PC-3 (cell line): ENCODE results near the gene TRIM44. TPM values are rescaled to one million over a fixed set of nuclear protein-coding genes. Genes with fewer than 3 reads are reported as not detected.

Source experiments
- ATAC-seq: fragments of 200-7000 bp; cut with Tn5 transposase; 2 replicates; pipeline ENCODE4 v1.9.1; 2020; ENCODE audit warnings: mild to moderate bottlenecking, moderate library complexity
- BruUV-seq: library from RNA; stranded (reverse); fragments of 400-500 nt; replicated peaks from 2 replicates; lab custom pipeline; 2021; lab: Mats Ljungman, UMichigan
- CTCF ChIA-PET: fragments of 300-600 bp; sonication (Branson Sonifier 250); formaldehyde crosslinking; loops from one replicate; lab custom pipeline; 2022; ENCODE audit warnings: antibody characterized with exemption; lab: Charles Lee
- POLR2A ChIA-PET: fragments of 300-600 bp; sonication (Branson Sonifier 250); formaldehyde crosslinking; loops from one replicate; lab custom pipeline; 2022; ENCODE audit warnings: antibody characterized with exemption; ENCODE audit not compliant: unreplicated experiment; lab: Charles Lee
- DNase-seq: peaks from one replicate; pipeline ENCODE4 v3.0.0-alpha.2; 2015
- H2AFZ ChIP-seq: fragments of 300-600 bp; sonication (generic); 2 replicates; pipeline ENCODE4 v1.6.0; 2016; ENCODE audit warnings: antibody characterized with exemption, low read length
- H3F3A ChIP-seq: fragments of 300-600 bp; sonication (generic); one replicate; pipeline ENCODE4 v1.6.0; 2017; ENCODE audit warnings: antibody characterized with exemption, low read length, control low read depth, mild to moderate bottlenecking; ENCODE audit not compliant: unreplicated experiment
- H3K27ac ChIP-seq: fragments of 300-600 bp; sonication (generic); 2 replicates; pipeline ENCODE4 v1.5.1; 2016; ENCODE audit warnings: mild to moderate bottlenecking, low read length
- H3K27me3 ChIP-seq: fragments of 300-600 bp; sonication (generic); 2 replicates; pipeline ENCODE4 v1.6.1; 2016; ENCODE audit warnings: low read length, mixed read lengths
- H3K36me3 ChIP-seq: fragments of 300-600 bp; sonication (generic); 2 replicates; pipeline ENCODE4 v1.6.1; 2016; ENCODE audit warnings: low read depth, mixed run types, low read length, mixed read lengths
- H3K4me1 ChIP-seq: fragments of 300-600 bp; sonication (generic); 2 replicates; pipeline ENCODE4 v1.5.1; 2016; ENCODE audit warnings: low read length; ENCODE audit not compliant: insufficient read depth
- H3K4me2 ChIP-seq: fragments of 300-600 bp; sonication (generic); 2 replicates; pipeline ENCODE4 v1.6.0; 2016; ENCODE audit warnings: low read length
- H3K4me3 ChIP-seq: fragments of 300-600 bp; sonication (generic); 2 replicates; pipeline ENCODE4 v1.5.1; 2016; ENCODE audit warnings: mild to moderate bottlenecking, low read length, mixed read lengths
- H3K79me2 ChIP-seq: fragments of 300-600 bp; sonication (generic); 2 replicates; pipeline ENCODE4 v1.6.1; 2017; ENCODE audit warnings: low read length, mixed read lengths
- H3K9ac ChIP-seq: fragments of 300-600 bp; sonication (generic); 2 replicates; pipeline ENCODE4 v1.6.0; 2016; ENCODE audit warnings: mild to moderate bottlenecking, low read length
- H3K9me2 ChIP-seq: fragments of 300-600 bp; sonication (generic); replicated peaks from 2 replicates; pipeline ENCODE4 v1.6.1; 2016; ENCODE audit warnings: mixed run types, low read length, mixed read lengths
- H3K9me3 ChIP-seq: fragments of 300-600 bp; sonication (generic); 2 replicates; pipeline ENCODE4 v1.6.1; 2016; ENCODE audit warnings: low read length, mixed read lengths
- H4K20me1 ChIP-seq: fragments of 300-600 bp; sonication (generic); 2 replicates; pipeline ENCODE4 v1.6.1; 2016; ENCODE audit warnings: low read length, mixed read lengths
- CTCF ChIP-seq: fragments of 300-600 bp; sonication (generic); conservative IDR thresholded peaks from 2 replicates; pipeline ENCODE4 v1.5.1; 2017; ENCODE audit warnings: antibody characterized with exemption, low read depth, mild to moderate bottlenecking, low read length
- EZH2 ChIP-seq: fragments of 300-600 bp; sonication (generic); IDR thresholded peaks from one replicate; pipeline ENCODE4 v1.6.1; 2017; ENCODE audit warnings: antibody characterized with exemption, mild to moderate bottlenecking, low read length; ENCODE audit not compliant: unreplicated experiment
- EZH2phosphoT487 ChIP-seq: fragments of 300-600 bp; sonication (generic); IDR thresholded peaks from 2 replicates; pipeline ENCODE4 v1.6.1; 2018; ENCODE audit warnings: mild to moderate bottlenecking, antibody characterized with exemption, low read length, borderline replicate concordance
- intact Hi-C: fragments of 100-400 bp; cut with micrococcal nuclease; formaldehyde crosslinking; loops from 2 replicates; pipeline ENCODE4 v1.9.0; 2023
- total RNA-seq: library from RNA; depleted of rRNA; stranded (reverse); fragments of >200 nt; gene quantifications from 2 replicates; pipeline ENCODE4 v1.2.3, GENCODE V29; 2014

The TRIM44 gene
- total RNA-seq, 1 experiment from 2014 or later: 14.0 TPM

- no TSS peak for BruUV-seq
- H3K27ac ChIP-seq: no peak overlapping the region
- no peaks in the 10 kb centered on the region for H3K9me2 ChIP-seq
- H3K27me3 ChIP-seq: no peaks in the 10 kb centered on the region
- H3K4me2 ChIP-seq: no peak overlapping the region
- no peaks in the 10 kb centered on the region for H3K36me3 ChIP-seq
- H4K20me1 ChIP-seq: 0 out of 2 replicates have a peak, but pooled peaks cover 13% of the 10 kb centered on the region
- no peaks in the 10 kb centered on the region for H3K9me3 ChIP-seq
- H2AFZ ChIP-seq: no peak overlapping the region
- POLR2A ChIA-PET: no interaction called here
- H3K4me3 ChIP-seq: no peak overlapping the region
- no peak for ATAC-seq
- H3K79me2 ChIP-seq: peaks cover 95% of the 10 kb centered on the region
- H3F3A ChIP-seq: no peaks in the 10 kb centered on the region
- peaks cover 8% of the 10 kb centered on the region; the same call in 1 of the 2 replicates for H3K4me1 ChIP-seq
- CTCF ChIA-PET: no interaction called here
- no peak for TF ChIP-seq EZH2phosphoT487
- TF ChIP-seq EZH2: no peak
- TF ChIP-seq CTCF: no peak
- intact Hi-C loops: no loop called here
- no peak for DNase-seq
- no peak overlapping the region for H3K9ac ChIP-seq
These were observed 15.3 kb downstream of the TRIM44 start for GRCh38 chr11:35677904-35678303.

DNA sequence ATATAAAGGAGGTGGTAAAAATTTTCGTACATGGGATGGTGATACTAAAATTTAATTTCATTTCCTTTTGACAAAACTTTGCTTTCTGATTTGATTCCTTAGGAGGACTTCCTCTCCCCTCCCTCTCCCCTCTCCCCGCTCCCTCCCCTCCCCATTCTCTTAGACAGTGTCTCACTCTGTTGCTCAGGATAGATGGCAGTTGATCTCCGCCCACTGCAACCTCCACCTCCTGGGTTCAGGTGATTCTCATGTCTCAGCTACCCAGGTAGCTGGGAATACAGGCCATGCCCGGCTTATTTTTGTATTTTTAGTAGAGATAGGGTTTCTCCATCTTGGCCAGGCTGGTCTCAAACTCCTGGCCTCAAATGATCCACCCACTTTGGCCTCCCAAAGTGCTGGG is 15.9 kb downstream of the TRIM44 start:
- H3K9ac ChIP-seq: no peak overlapping the region
- CTCF ChIA-PET: no interaction called here
- no TSS peak for BruUV-seq
- DNase-seq (no peak), ATAC-seq (no peak)
- H3K9me2 ChIP-seq: no peaks in the 10 kb centered on the region
- no peak overlapping the region for H3K4me2 ChIP-seq
- no peak overlapping the region for H2AFZ ChIP-seq
- no peaks in the 10 kb centered on the region for H3K36me3 ChIP-seq
- POLR2A ChIA-PET: no interaction called here
- H3K9me3 ChIP-seq: no peaks in the 10 kb centered on the region
- TF ChIP-seq CTCF (no peak), EZH2phosphoT487 (no peak), EZH2 (no peak)
- no peak overlapping the region for H3K4me3 ChIP-seq
- H3K4me1 ChIP-seq: peaks cover 8% of the 10 kb centered on the region; the same call in 1 of the 2 replicates
- no peaks in the 10 kb centered on the region for H3K27me3 ChIP-seq
- H3K79me2 ChIP-seq: peaks cover 95% of the 10 kb centered on the region
- intact Hi-C loops: no loop called here
- 0 out of 2 replicates have a peak, but pooled peaks cover 13% of the 10 kb centered on the region for H4K20me1 ChIP-seq
- H3K27ac ChIP-seq: no peak overlapping the region
- no peaks in the 10 kb centered on the region for H3F3A ChIP-seq

- H2AFZ ChIP-seq: no peak overlapping the region
- no peak overlapping the region for H3K4me2 ChIP-seq
- H3K4me3 ChIP-seq: no peak overlapping the region
- peaks cover 95% of the 10 kb centered on the region for H3K79me2 ChIP-seq
- no peak overlapping the region for H3K9ac ChIP-seq
- no peak for ATAC-seq
- no peaks in the 10 kb centered on the region for H3F3A ChIP-seq
- no peaks in the 10 kb centered on the region for H3K9me3 ChIP-seq
- ChIA-PET POLR2A (no interaction called here), CTCF (no interaction called here)
- DNase-seq: no peak
- H3K36me3 ChIP-seq: no peaks in the 10 kb centered on the region
- H4K20me1 ChIP-seq: peaks cover 13% of the 10 kb centered on the region; the same call in 1 of the 2 replicates
- TF ChIP-seq EZH2phosphoT487: no peak
- no peak for TF ChIP-seq EZH2
- TF ChIP-seq CTCF: no peak
- peaks cover 8% of the 10 kb centered on the region; the same call in 1 of the 2 replicates for H3K4me1 ChIP-seq
- H3K27me3 ChIP-seq: no peaks in the 10 kb centered on the region
- no peaks in the 10 kb centered on the region for H3K9me2 ChIP-seq
- no TSS peak for BruUV-seq
- H3K27ac ChIP-seq: no peak overlapping the region
- intact Hi-C loops: no loop called here
These were observed 16.4 kb downstream of the TRIM44 start for GRCh38 chr11:35678975-35679374.
